Chondrocyte (in vitro differentiated cells): Measurements from ENCODE around the gene TMEM87B. TPM values are rescaled to one million over a fixed set of nuclear protein-coding genes. Genes with fewer than 3 reads are reported as not detected.

Source experiments
- DNase-seq: peaks from one replicate; pipeline ENCODE4 v3.0.0; 2021; ENCODE audit warnings: mixed read lengths, low spot score
- H3K27ac Mint-ChIP-seq: one replicate; pipeline ENCODE4 v1.8.0; 2021; ENCODE audit warnings: mild to moderate bottlenecking, moderate library complexity, mixed read lengths; ENCODE audit not compliant: unreplicated experiment
- H3K27me3 Mint-ChIP-seq: 2 replicates; pipeline ENCODE4 v1.8.0; 2021; ENCODE audit warnings: low read depth, mixed read lengths
- H3K36me3 Mint-ChIP-seq: 2 replicates; pipeline ENCODE4 v1.8.0; 2021; ENCODE audit warnings: low read depth, mixed read lengths
- H3K4me1 Mint-ChIP-seq: 2 replicates; pipeline ENCODE4 v1.8.0; 2021; ENCODE audit warnings: low read depth, mild to moderate bottlenecking, mixed read lengths
- H3K4me3 Mint-ChIP-seq: one replicate; pipeline ENCODE4 v1.8.0; 2021; ENCODE audit warnings: mild to moderate bottlenecking, moderate library complexity, mixed read lengths; ENCODE audit not compliant: unreplicated experiment
- H3K9me3 Mint-ChIP-seq: 2 replicates; pipeline ENCODE4 v1.8.0; 2021; ENCODE audit warnings: low read depth, mixed read lengths
- CTCF ChIP-seq: fragments of 200-600 bp; sonication (generic); IDR thresholded peaks from 2 replicates; pipeline ENCODE4 v1.5.0; 2021; ENCODE audit warnings: antibody characterized with exemption, mild to moderate bottlenecking, moderate library complexity
- total RNA-seq: library from RNA; stranded (reverse); gene quantifications from 3 replicates; pipeline ENCODE4 v1.2.1, GENCODE V29; 2021

Gene TMEM87B
- total RNA-seq, 1 donor from 2014 or later: 19.4 TPM

GRCh38 chr2:112140205-112140802 lies 85.2 kb downstream of the TMEM87B start:
- Mint-ChIP-seq H3K4me1 (peaks cover 12% of the 10 kb centered on the region), H3K27me3 (peaks cover 3% of the 10 kb centered on the region), H3K9me3 (no peaks in the 10 kb centered on the region), H3K27ac (no peak overlapping the region), H3K36me3 (no peaks in the 10 kb centered on the region), H3K4me3 (peak overlapping the region; percentile 49)
- DNase-seq: no peak
- no peak for TF ChIP-seq CTCF

GRCh38 chr2:112140899-112141625 lies 86.0 kb downstream of the TMEM87B start:
- DNase-seq: no peak
- Mint-ChIP-seq H3K4me3 (no peak overlapping the region), H3K27me3 (peaks cover 3% of the 10 kb centered on the region), H3K27ac (no peak overlapping the region), H3K9me3 (no peaks in the 10 kb centered on the region), H3K36me3 (no peaks in the 10 kb centered on the region), H3K4me1 (peaks cover 12% of the 10 kb centered on the region)
- no peak for TF ChIP-seq CTCF

GRCh38 chr2:112141626-112142007 lies 86.5 kb downstream of the TMEM87B start:
- H3K27ac Mint-ChIP-seq: no peak overlapping the region
- peaks cover 3% of the 10 kb centered on the region for H3K27me3 Mint-ChIP-seq
- H3K4me3 Mint-ChIP-seq: no peak overlapping the region

GRCh38 chr2:112142525-112143078 lies 87.5 kb downstream of the TMEM87B start:
- H3K4me3 Mint-ChIP-seq: no peak overlapping the region
- peaks cover 10% of the 10 kb centered on the region for H3K4me1 Mint-ChIP-seq
- TF ChIP-seq CTCF: no peak
- no peak for DNase-seq
- no peaks in the 10 kb centered on the region for H3K9me3 Mint-ChIP-seq
- H3K27me3 Mint-ChIP-seq: peaks cover under 1% of the 10 kb centered on the region
- no peaks in the 10 kb centered on the region for H3K36me3 Mint-ChIP-seq
- H3K27ac Mint-ChIP-seq: no peak overlapping the region

More at GRCh38 chr2:112141626-112142007, 86.5 kb downstream of the TMEM87B start:
- Mint-ChIP-seq H3K9me3 (no peaks in the 10 kb centered on the region), H3K36me3 (no peaks in the 10 kb centered on the region), H3K4me1 (peaks cover 12% of the 10 kb centered on the region)
- DNase-seq: no peak
- no peak for TF ChIP-seq CTCF

- peaks cover 6% of the 10 kb centered on the region for H3K4me1 Mint-ChIP-seq
- no peak for TF ChIP-seq CTCF
- H3K27ac Mint-ChIP-seq: no peak overlapping the region
- no peaks in the 10 kb centered on the region for H3K27me3 Mint-ChIP-seq
- no peaks in the 10 kb centered on the region for H3K36me3 Mint-ChIP-seq
- no peak for DNase-seq
- no peaks in the 10 kb centered on the region for H3K9me3 Mint-ChIP-seq
- no peak overlapping the region for H3K4me3 Mint-ChIP-seq
Observed at GRCh38 chr2:112143150-112143549, 88.1 kb downstream of the TMEM87B start.
